ENCODE measurements around the gene RHEX. TPM values are rescaled to one million over a fixed set of nuclear protein-coding genes. Genes with fewer than 3 reads are reported as not detected.

RHEX gene
- total and polyA plus RNA-seq, 9 donors: 0.15 to 13.3 (median 1.8) TPM; not detected in 1

- H3K27ac ChIP-seq: no peak overlapping the region
- intact Hi-C loops (cut with DNase I): no loop called here
- TF ChIP-seq POLR2A (IDR thresholded peaks at IDR 0.05): no peak
- peaks cover 8% of the 10 kb centered on the region for H3K4me1 ChIP-seq (ENCODE audit: insufficient read depth)
- no peak for DNase-seq
- WGBS, 3 donors: 85 to 89% (median 87%) methylated on average over 6 of the region's 6 CpGs
- no peaks in the 10 kb centered on the region for H3K36me3 ChIP-seq
- no peak overlapping the region for H3K4me3 ChIP-seq
- no peaks in the 10 kb centered on the region for H3K27me3 ChIP-seq
- H3K9me3 ChIP-seq: no peaks in the 10 kb centered on the region
Observed at GRCh38 chr1:206114692-206115640, 62.0 kb downstream of the RHEX start.

GRCh38 chr1:206115791-206116190, 62.8 kb downstream of the RHEX start:
- no peak for DNase-seq
- Histone ChIP-seq H3K27ac (no peak overlapping the region), H3K9me3 (no peaks in the 10 kb centered on the region), H3K4me3 (no peak overlapping the region), H3K4me1 (ENCODE audit: insufficient read depth) (peaks cover 8% of the 10 kb centered on the region), H3K27me3 (no peaks in the 10 kb centered on the region), H3K36me3 (no peaks in the 10 kb centered on the region)
- no peak for TF ChIP-seq POLR2A (IDR thresholded peaks at IDR 0.05)
- TF ChIP-seq CTCF (IDR thresholded peaks at IDR 0.05): no peak
- TF ChIP-seq EP300 (IDR thresholded peaks at IDR 0.05): no peak
- intact Hi-C loops (cut with DNase I): no loop called here
- 97% methylated on average over 8 of the region's 8 CpGs for WGBS, 3 donors

GRCh38 chr1:206116191-206116872, 63.4 kb downstream of the RHEX start:
- no peak overlapping the region for H3K4me3 ChIP-seq
- intact Hi-C loops (cut with DNase I): no loop called here
- no peaks in the 10 kb centered on the region for H3K9me3 ChIP-seq
- no peaks in the 10 kb centered on the region for H3K27me3 ChIP-seq
- TF ChIP-seq EP300 (IDR thresholded peaks at IDR 0.05) (no peak), CTCF (IDR thresholded peaks at IDR 0.05) (no peak), POLR2A (IDR thresholded peaks at IDR 0.05) (no peak)
- H3K27ac ChIP-seq: no peak overlapping the region
- 91 to 94% (median 92%) methylated on average over 25 of the region's 25 CpGs for WGBS, 3 donors
- no peaks in the 10 kb centered on the region for H3K36me3 ChIP-seq
- H3K4me1 ChIP-seq (ENCODE audit: insufficient read depth): peaks cover 8% of the 10 kb centered on the region
- no peak for DNase-seq

GRCh38 chr1:206116873-206117150, 63.8 kb downstream of the RHEX start:
- Histone ChIP-seq H3K27me3 (no peaks in the 10 kb centered on the region), H3K9me3 (no peaks in the 10 kb centered on the region), H3K27ac (no peak overlapping the region), H3K4me1 (ENCODE audit: insufficient read depth) (peaks cover 8% of the 10 kb centered on the region), H3K36me3 (no peaks in the 10 kb centered on the region), H3K4me3 (no peak overlapping the region)
- intact Hi-C loops (cut with DNase I): no loop called here
- DNase-seq: no peak
- WGBS, 3 donors: 9 to 16% (median 13%) methylated on average over 5 of the region's 5 CpGs
- TF ChIP-seq EP300 (IDR thresholded peaks at IDR 0.05) (no peak), CTCF (IDR thresholded peaks at IDR 0.05) (no peak), POLR2A (IDR thresholded peaks at IDR 0.05) (no peak)

Measured in ovary (tissue), 9 donors.